SK-N-MC (cell line): Measurements from ENCODE around the gene PDIA4.

ENCODE experiments used
- EZH2 ChIP-seq: fragments of 200-600 bp; sonication (generic); IDR thresholded peaks from one replicate; pipeline ENCODE4 v1.6.1; 2017; ENCODE audit warnings: antibody characterized with exemption
- FOXP2 ChIP-seq: optimal IDR thresholded peaks from 2 replicates; pipeline ENCODE3; 2011; ENCODE audit warnings: mild to moderate bottlenecking, moderate library complexity; ENCODE audit not compliant: insufficient read depth; ENCODE audit errors: extremely low read length, control extremely low read depth
- POLR2AphosphoS5 ChIP-seq: IDR thresholded peaks from 2 replicates; pipeline ENCODE4 v1.6.1; 2012; ENCODE audit warnings: mild to moderate bottlenecking, low read depth, low read length, borderline replicate concordance

GRCh38 chr7:148953676-148954075 is 74.6 kb downstream of the PDIA4 start:
- TF ChIP-seq EZH2 (no peak), POLR2AphosphoS5 (no peak), FOXP2 (no peak)
